Esophagus squamous epithelium (tissue), 4 donors: ENCODE measurements around the gene DAG1.

Experiments
- POLR2A ChIP-seq, 4 donors: fragments of 450-650 bp; IDR thresholded peaks; one replicate each; pipeline ENCODE4 v1.6.1; 2017; ENCODE audit warnings: antibody characterized with exemption in 4 of 4, mild to moderate bottlenecking in 4 of 4, moderate library complexity in 3 of 4
- TF ChIP-seq, protein P1 (sequence below), 6 experiments: fragments of 450-650 bp in 4 of 6; fragments of 200-600 bp in 2 of 6; sonication (generic) in 2 of 6; IDR thresholded peaks; one replicate each; pipeline ENCODE4 v1.5.1; 2016 to 2019; ENCODE audit warnings: antibody characterized with exemption in 6 of 6, mild to moderate bottlenecking in 4 of 6, moderate library complexity in 4 of 6

- TF ChIP-seq, protein P1, sequence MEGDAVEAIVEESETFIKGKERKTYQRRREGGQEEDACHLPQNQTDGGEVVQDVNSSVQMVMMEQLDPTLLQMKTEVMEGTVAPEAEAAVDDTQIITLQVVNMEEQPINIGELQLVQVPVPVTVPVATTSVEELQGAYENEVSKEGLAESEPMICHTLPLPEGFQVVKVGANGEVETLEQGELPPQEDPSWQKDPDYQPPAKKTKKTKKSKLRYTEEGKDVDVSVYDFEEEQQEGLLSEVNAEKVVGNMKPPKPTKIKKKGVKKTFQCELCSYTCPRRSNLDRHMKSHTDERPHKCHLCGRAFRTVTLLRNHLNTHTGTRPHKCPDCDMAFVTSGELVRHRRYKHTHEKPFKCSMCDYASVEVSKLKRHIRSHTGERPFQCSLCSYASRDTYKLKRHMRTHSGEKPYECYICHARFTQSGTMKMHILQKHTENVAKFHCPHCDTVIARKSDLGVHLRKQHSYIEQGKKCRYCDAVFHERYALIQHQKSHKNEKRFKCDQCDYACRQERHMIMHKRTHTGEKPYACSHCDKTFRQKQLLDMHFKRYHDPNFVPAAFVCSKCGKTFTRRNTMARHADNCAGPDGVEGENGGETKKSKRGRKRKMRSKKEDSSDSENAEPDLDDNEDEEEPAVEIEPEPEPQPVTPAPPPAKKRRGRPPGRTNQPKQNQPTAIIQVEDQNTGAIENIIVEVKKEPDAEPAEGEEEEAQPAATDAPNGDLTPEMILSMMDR (IDR thresholded peaks at IDR 0.05): no peak
- TF ChIP-seq POLR2A (IDR thresholded peaks at IDR 0.05): no peak
Measured at GRCh38 chr3:49456466-49456865, 13.6 kb upstream of the DAG1 start.
